K562 (cell line): ENCODE measurements around the gene DDX54. TPM values are rescaled to one million over a fixed set of nuclear protein-coding genes. Genes with fewer than 3 reads are reported as not detected.

Experiments used
- AFF1 ChIP-seq, 2 experiments: fragments of 450-650 bp; IDR thresholded peaks; 2 replicates each; pipeline ENCODE4 v1.6.1; 2018; ENCODE audit warnings: mild to moderate bottlenecking in 2 of 2, low read depth in 1 of 2; ENCODE audit not compliant: partially characterized antibody in 2 of 2
- BCL6 ChIP-seq: fragments of 250-450 bp; sonication (Bioruptor Pico); IDR thresholded peaks from 2 replicates; pipeline ENCODE4 v1.4.0; 2020
- C11orf30 ChIP-seq: fragments of 450-650 bp; IDR thresholded peaks from 2 replicates; pipeline ENCODE4 v1.6.1; 2016; ENCODE audit warnings: low read depth, mild to moderate bottlenecking
- CXXC5 ChIP-seq: fragments of 250-450 bp; sonication (Bioruptor Pico); IDR thresholded peaks from 2 replicates; pipeline ENCODE4 v1.8.0; 2022; ENCODE audit warnings: inconsistent platforms, mild to moderate bottlenecking, moderate library complexity
- FOXM1 ChIP-seq, 2 experiments: fragments of 450-650 bp in 1 of 2; sonication (generic) in 1 of 2; formaldehyde crosslinking in 1 of 2; IDR thresholded peaks; 2 replicates each; pipeline versions ENCODE4 v1.6.1 to v1.9.0; 2017 to 2022; ENCODE audit warnings: low read depth in 2 of 2, mild to moderate bottlenecking in 2 of 2, missing genetic modification reagents in 1 of 2, moderate library complexity in 1 of 2
- KLF6 ChIP-seq: fragments of 250-450 bp; sonication (Bioruptor Pico); IDR thresholded peaks from 2 replicates; pipeline ENCODE4 v1.4.0; 2020; ENCODE audit warnings: mild to moderate bottlenecking, moderate library complexity, borderline replicate concordance
- MNT ChIP-seq, 2 experiments: fragments of 450-650 bp; conservative IDR thresholded peaks; 2 replicates each; pipeline ENCODE4 v1.6.1; 2017; ENCODE audit warnings: mild to moderate bottlenecking in 2 of 2, moderate library complexity in 2 of 2
- MYNN ChIP-seq, 2 experiments: sonication (generic); formaldehyde crosslinking in 1 of 2; IDR thresholded peaks; 2 replicates each; pipeline versions ENCODE4 v1.5.0 to v1.6.1; 2016 to 2020; ENCODE audit warnings: antibody characterized with exemption in 1 of 2, missing genetic modification reagents in 1 of 2
- NFATC3 ChIP-seq: fragments of 450-650 bp; IDR thresholded peaks from 2 replicates; pipeline ENCODE4 v1.6.1; 2017; ENCODE audit warnings: mild to moderate bottlenecking
- NFIC ChIP-seq: fragments of 450-650 bp; IDR thresholded peaks from 2 replicates; pipeline ENCODE4 v1.6.1; 2017; ENCODE audit warnings: mild to moderate bottlenecking, inconsistent platforms
- PTRF ChIP-seq: fragments of 450-650 bp; IDR thresholded peaks from 2 replicates; pipeline ENCODE4 v1.6.1; 2016; ENCODE audit warnings: mild to moderate bottlenecking, missing genetic modification characterization, missing compliant biosample characterization
- SMARCC2 ChIP-seq: fragments of 450-650 bp; IDR thresholded peaks from 2 replicates; pipeline ENCODE4 v1.6.1; 2017; ENCODE audit warnings: antibody characterized with exemption, moderate library complexity, mild to moderate bottlenecking, low read depth
- TCF15 ChIP-seq: fragments of 250-450 bp; sonication (Bioruptor Pico); IDR thresholded peaks from 2 replicates; pipeline ENCODE4 v1.8.0; 2022; ENCODE audit warnings: moderate library complexity, mild to moderate bottlenecking, inconsistent platforms
- TCF7 ChIP-seq: sonication (generic); IDR thresholded peaks from 2 replicates; pipeline ENCODE4 v1.6.1; 2016; ENCODE audit warnings: antibody characterized with exemption, borderline replicate concordance
- TEAD1 ChIP-seq, 2 experiments: fragments of 450-650 bp in 1 of 2; sonication (generic) in 1 of 2; formaldehyde crosslinking; IDR thresholded peaks; 2 replicates each; pipeline versions ENCODE4 v1.4.0 to v1.8.0; 2020 to 2022; ENCODE audit warnings: mild to moderate bottlenecking in 2 of 2, missing genetic modification reagents in 1 of 2
- THAP7 ChIP-seq: fragments of 250-450 bp; sonication (Bioruptor Pico); IDR thresholded peaks from 2 replicates; pipeline ENCODE4 v1.5.0; 2021
- ZFP1 ChIP-seq: fragments of 450-650 bp; formaldehyde crosslinking; IDR thresholded peaks from 2 replicates; pipeline ENCODE4 v1.4.0; 2020; ENCODE audit warnings: mild to moderate bottlenecking, mixed read lengths
- ZNF12 ChIP-seq: sonication (generic); formaldehyde crosslinking; IDR thresholded peaks from 2 replicates; pipeline ENCODE4 v1.4.0; 2020; ENCODE audit warnings: mild to moderate bottlenecking, missing genetic modification reagents
- ZNF253 ChIP-seq: fragments of 250-450 bp; sonication (Bioruptor Pico); conservative IDR thresholded peaks from 2 replicates; pipeline ENCODE4 v1.6.1; 2021; ENCODE audit warnings: mild to moderate bottlenecking
- ZNF316 ChIP-seq: fragments of 450-650 bp; IDR thresholded peaks from 2 replicates; pipeline ENCODE4 v1.6.1; 2016
- ZNF324 ChIP-seq: fragments of 250-450 bp; sonication (Bioruptor Pico); IDR thresholded peaks from 2 replicates; pipeline ENCODE4 v1.4.0; 2020; ENCODE audit warnings: mild to moderate bottlenecking
- ZNF76 ChIP-seq: fragments of 250-450 bp; sonication (Bioruptor Pico); IDR thresholded peaks from 2 replicates; pipeline ENCODE4 v1.4.0; 2020; ENCODE audit warnings: mild to moderate bottlenecking, moderate library complexity, borderline replicate concordance
- polyA plus RNA-seq, 8 experiments: library from polyadenylated mRNA; depleted of rRNA in 4 of 8; stranded (reverse) in 5 of 8; unstranded in 3 of 8; fragments of >200 nt; fragmentation: Nextera tagmentation in 2 of 8; fragmentation: Illumina TruSeq in 1 of 8; extraction: Ambion mirVana in 2 of 8; extraction: Trizol in 1 of 8; gene quantifications; 2 replicates each; pipeline versions ENCODE4 v1.2.1 to v1.2.3, GENCODE V29; 2011 to 2014; ENCODE audit warnings: inconsistent platforms in 1 of 8, missing spikeins in 1 of 8
- total RNA-seq, 7 experiments: library from RNA; depleted of rRNA in 6 of 7; stranded (reverse); fragments of >200 nt in 6 of 7; fragmentation: Illumina TruSeq in 2 of 7; extraction: Trizol in 2 of 7; gene quantifications; 2 replicates each; pipeline versions ENCODE4 v1.2.1 to v1.2.3, GENCODE V29; 2011 to 2021; ENCODE audit warnings: low replicate concordance in 1 of 7

The DDX54 gene
- total and polyA plus RNA-seq, 9 of the 15 experiments (the other 6 are each of a cell fraction or from before 2014, with no cell fraction given): 1.4 to 135 (median 51.4) TPM

- 0 out of 2 replicates have a peak, but pooled peaks have one; percentile 27 for TF ChIP-seq SMARCC2
- no peak for TF ChIP-seq TEAD1 (CRISPR knock-in tag; IDR thresholded peaks at IDR 0.05)
- no peak for TF ChIP-seq MYNN (IDR thresholded peaks at IDR 0.05)
- no peak for TF ChIP-seq MYNN (CRISPR knock-in tag; IDR thresholded peaks at IDR 0.05)
- TF ChIP-seq ZNF324: no peak
- no peak for TF ChIP-seq FOXM1 (IDR thresholded peaks at IDR 0.05; ENCODE audit: low read depth)
- TF ChIP-seq FOXM1 (CRISPR knock-in tag; IDR thresholded peaks at IDR 0.05; ENCODE audit: low read depth): no peak
- TF ChIP-seq NFATC3: no peak
- TF ChIP-seq C11orf30: peak; percentile 43; the same call in 1 of the 2 replicates
- TF ChIP-seq THAP7 (CRISPR knock-in tag): no peak
- peak; percentile 76 for TF ChIP-seq ZNF316
- TF ChIP-seq ZNF12: no peak
- no peak for TF ChIP-seq ZFP1
- no peak for TF ChIP-seq TCF7
- TF ChIP-seq TCF15 (CRISPR knock-in tag): no peak
- no peak for TF ChIP-seq CXXC5
- TF ChIP-seq PTRF (tag): no peak
- no peak for TF ChIP-seq ZNF253 (CRISPR knock-in tag)
- TF ChIP-seq AFF1 (IDR thresholded peaks at IDR 0.05; ENCODE audit: low read depth in 1 of 2, partially characterized antibody in 2 of 2): no peak
- TF ChIP-seq NFIC: peak; percentile 41
- no peak for TF ChIP-seq ZNF76
- no peak for TF ChIP-seq BCL6 (CRISPR knock-in tag)
- TF ChIP-seq MNT (conservative IDR thresholded peaks at IDR 0.05): no peak
- TF ChIP-seq KLF6 (CRISPR knock-in tag): no peak
These were observed 37.7 kb upstream of the DDX54 start (continued) for GRCh38 chr12:113222730-113223531.
